ENCODE measurements around the gene TGIF1. TPM values are rescaled to one million over a fixed set of nuclear protein-coding genes. Genes with fewer than 3 reads are reported as not detected.
"Not testable (repeated sequence)": the region's sequence is repeated elsewhere in the genome, so short reads cannot be mapped to it uniquely, and the experiment has no call there.

Gene TGIF1
- total RNA-seq, 4 donors from 2014 or later: 89.4 to 122 (median 108) TPM

DNA sequence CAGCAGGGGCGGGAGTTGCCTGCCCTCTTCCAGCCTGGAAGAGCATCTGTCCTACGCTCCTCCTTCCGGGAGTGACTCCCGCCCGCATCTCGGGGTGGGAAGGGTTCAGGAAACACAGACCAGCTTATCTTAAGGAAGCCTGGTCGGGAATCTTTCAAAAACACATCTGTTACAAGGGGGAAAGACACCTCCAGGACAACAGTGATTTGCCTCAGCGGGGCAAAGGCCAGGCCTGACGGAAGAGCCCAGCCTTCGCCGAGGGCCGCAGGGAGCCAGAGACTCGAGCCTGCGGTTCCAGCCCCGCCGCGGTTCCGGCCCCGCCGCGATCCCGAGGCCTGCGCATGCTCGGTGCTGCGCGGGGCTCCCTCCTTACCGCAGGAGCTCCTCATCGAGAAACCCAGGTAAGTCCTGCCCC is 38.1 kb upstream of the TGIF1 start:
- Histone ChIP-seq H3K4me3 (peak overlapping the region; percentile 43), H3K4me1 (peaks cover 10% of the 10 kb centered on the region), H3K9me3 (no peaks in the 10 kb centered on the region), H3K36me3 (no peaks in the 10 kb centered on the region), H3K27me3 (no peaks in the 10 kb centered on the region), H3K27ac (no peak overlapping the region)
- no peak for DNase-seq (ENCODE audit: low spot score in 2 of 2)
- WGBS: 13% methylated on average over 28 of the region's 28 CpGs
- TF ChIP-seq, protein P1, sequence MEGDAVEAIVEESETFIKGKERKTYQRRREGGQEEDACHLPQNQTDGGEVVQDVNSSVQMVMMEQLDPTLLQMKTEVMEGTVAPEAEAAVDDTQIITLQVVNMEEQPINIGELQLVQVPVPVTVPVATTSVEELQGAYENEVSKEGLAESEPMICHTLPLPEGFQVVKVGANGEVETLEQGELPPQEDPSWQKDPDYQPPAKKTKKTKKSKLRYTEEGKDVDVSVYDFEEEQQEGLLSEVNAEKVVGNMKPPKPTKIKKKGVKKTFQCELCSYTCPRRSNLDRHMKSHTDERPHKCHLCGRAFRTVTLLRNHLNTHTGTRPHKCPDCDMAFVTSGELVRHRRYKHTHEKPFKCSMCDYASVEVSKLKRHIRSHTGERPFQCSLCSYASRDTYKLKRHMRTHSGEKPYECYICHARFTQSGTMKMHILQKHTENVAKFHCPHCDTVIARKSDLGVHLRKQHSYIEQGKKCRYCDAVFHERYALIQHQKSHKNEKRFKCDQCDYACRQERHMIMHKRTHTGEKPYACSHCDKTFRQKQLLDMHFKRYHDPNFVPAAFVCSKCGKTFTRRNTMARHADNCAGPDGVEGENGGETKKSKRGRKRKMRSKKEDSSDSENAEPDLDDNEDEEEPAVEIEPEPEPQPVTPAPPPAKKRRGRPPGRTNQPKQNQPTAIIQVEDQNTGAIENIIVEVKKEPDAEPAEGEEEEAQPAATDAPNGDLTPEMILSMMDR (IDR thresholded peaks at IDR 0.05): no peak
- TF ChIP-seq POLR2A (IDR thresholded peaks at IDR 0.05) (no peak), POLR2AphosphoS5 (IDR thresholded peaks at IDR 0.05) (no peak)

DNA sequence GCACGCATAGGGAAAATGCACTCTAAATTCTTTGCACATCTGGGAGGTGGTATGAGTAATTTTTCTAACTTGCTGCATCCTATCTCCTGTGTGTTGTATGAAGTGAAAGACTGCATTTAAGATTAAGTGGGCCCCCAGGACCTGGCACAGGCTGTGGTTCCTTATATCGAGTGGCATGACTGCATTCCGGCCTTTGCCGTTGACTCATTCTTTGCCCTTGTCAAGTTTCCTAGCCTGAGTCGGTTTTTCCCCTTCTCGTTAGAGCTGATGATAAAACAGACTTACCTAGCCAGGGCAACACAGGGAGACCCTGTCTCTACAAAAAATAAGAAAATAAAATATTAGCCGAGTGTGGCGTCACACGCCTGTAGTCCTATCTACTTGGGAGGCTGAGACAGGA is 37.4 kb upstream of the TGIF1 start:
- not testable (repeated sequence) for H3K4me3 ChIP-seq; H3K27ac ChIP-seq; H3K36me3 ChIP-seq; H3K9me3 ChIP-seq; H3K27me3 ChIP-seq; DNase-seq (ENCODE audit: low spot score in 2 of 2)
- H3K4me1 ChIP-seq: peaks cover 10% of the 10 kb centered on the region
- 54% methylated on average over 9 of the region's 9 CpGs for WGBS

DNA sequence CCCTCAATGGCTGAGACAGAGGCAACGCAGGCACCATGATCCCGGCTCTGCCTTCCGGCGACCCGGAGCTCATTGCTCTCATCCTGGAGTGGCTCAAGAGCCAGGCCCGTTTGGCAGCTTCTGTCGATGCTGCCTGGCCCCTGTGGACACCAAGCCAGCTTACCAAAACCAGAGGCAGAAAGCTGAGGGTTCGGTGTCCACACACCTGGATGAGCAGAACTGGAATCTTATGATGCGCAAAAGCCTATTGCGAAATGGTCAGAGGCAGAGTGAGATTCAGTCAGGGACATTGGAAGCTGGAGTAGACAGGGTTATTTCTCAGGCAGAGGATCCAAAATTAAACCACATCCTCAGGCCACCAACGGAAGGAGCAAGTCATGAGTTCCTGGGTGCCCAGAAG is 34.9 kb upstream of the TGIF1 start:
- H3K4me3 ChIP-seq: no peak overlapping the region
- no peaks in the 10 kb centered on the region for H3K27me3 ChIP-seq
- no peak overlapping the region for H3K27ac ChIP-seq
- H3K4me1 ChIP-seq: peaks cover 10% of the 10 kb centered on the region
- TF ChIP-seq POLR2A (IDR thresholded peaks at IDR 0.05): no peak
- TF ChIP-seq EP300 (IDR thresholded peaks at IDR 0.05): no peak
- TF ChIP-seq, protein P1 (IDR thresholded peaks at IDR 0.05): no peak
- no peak for TF ChIP-seq POLR2AphosphoS5 (IDR thresholded peaks at IDR 0.05)
- no peaks in the 10 kb centered on the region for H3K36me3 ChIP-seq
- DNase-seq (ENCODE audit: low spot score in 2 of 2): no peak
- H3K9me3 ChIP-seq: no peaks in the 10 kb centered on the region
- 93% methylated on average over 8 of the region's 11 CpGs for WGBS

DNA sequence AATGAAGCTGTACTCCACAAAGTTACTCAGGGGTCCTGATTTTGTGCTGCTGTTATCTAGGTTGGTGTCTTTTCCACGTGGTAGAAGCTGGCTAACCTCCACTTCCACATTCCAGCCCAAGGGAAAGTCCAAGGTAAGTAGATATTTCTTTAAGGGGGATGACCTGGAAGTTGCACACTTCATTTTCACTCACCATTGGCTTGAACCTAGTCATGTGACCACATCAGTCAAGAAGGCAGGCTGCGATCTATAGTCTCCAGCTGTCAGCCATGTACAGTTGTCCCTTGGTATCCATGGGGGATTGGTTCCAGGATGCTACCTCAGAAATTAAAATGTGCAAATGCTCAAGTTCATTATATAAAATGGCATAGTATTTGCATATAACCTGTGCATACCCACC is 31.9 kb upstream of the TGIF1 start:
- TF ChIP-seq EP300 (IDR thresholded peaks at IDR 0.05) (no peak), POLR2A (IDR thresholded peaks at IDR 0.05) (no peak), POLR2AphosphoS5 (IDR thresholded peaks at IDR 0.05) (no peak)
- TF ChIP-seq, protein P1 (IDR thresholded peaks at IDR 0.05): no peak
- WGBS: 88% methylated on average over 2 of the region's 2 CpGs
- no peaks in the 10 kb centered on the region for H3K9me3 ChIP-seq
- H3K27me3 ChIP-seq: no peaks in the 10 kb centered on the region
- H3K36me3 ChIP-seq: no peaks in the 10 kb centered on the region
- no peak overlapping the region for H3K27ac ChIP-seq
- H3K4me1 ChIP-seq: peaks cover 3% of the 10 kb centered on the region
- DNase-seq (ENCODE audit: low spot score in 2 of 2): no peak
- no peak overlapping the region for H3K4me3 ChIP-seq

DNA sequence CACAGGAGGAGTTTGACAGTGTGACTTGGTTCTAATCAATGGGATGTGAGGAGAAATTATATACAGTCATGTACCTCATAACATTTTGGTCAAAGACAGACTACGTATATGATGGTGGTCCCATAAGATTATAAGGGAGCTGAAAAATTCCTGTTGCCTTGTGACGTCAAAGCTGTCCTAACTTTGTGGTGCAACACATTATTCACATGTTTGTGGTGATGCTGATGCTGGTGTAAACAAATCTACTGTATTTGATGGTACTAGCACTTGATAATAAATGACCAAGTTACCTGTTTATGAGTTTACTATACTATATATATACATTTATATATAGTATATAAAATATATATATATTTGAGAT is 29.1 kb upstream of the TGIF1 start:
- H3K4me1 ChIP-seq: no peaks in the 10 kb centered on the region
- no peak for DNase-seq (ENCODE audit: low spot score in 2 of 2)
- no peak for TF ChIP-seq EP300 (IDR thresholded peaks at IDR 0.05)
- TF ChIP-seq POLR2AphosphoS5 (IDR thresholded peaks at IDR 0.05): no peak
- TF ChIP-seq, protein P1 (IDR thresholded peaks at IDR 0.05): no peak
- no peak for TF ChIP-seq POLR2A (IDR thresholded peaks at IDR 0.05)
- no peak overlapping the region for H3K27ac ChIP-seq
- no peak overlapping the region for H3K4me3 ChIP-seq
- no peaks in the 10 kb centered on the region for H3K9me3 ChIP-seq
- WGBS: 97% methylated on average over 2 of the region's 2 CpGs
- H3K36me3 ChIP-seq: no peaks in the 10 kb centered on the region
- H3K27me3 ChIP-seq: no peaks in the 10 kb centered on the region

DNA sequence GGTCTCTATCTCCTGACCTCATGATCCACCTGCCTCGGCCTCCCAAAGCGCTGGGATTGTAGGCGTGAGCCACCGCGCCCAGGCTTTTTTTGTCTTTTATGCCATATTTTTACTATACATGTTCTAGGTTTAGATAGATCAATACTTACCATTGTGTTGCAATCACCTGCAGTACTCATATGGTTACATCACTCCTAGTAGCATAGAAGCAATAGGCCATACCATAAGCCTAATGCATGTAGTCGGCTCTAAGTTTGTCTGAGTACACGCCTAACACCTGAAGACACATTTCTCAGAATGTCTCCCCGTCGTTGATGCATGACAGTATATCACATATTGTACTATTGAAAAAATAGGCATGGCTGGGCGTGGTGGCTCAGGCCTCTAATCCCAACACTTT is 27.1 kb upstream of the TGIF1 start:
- DNase-seq (ENCODE audit: low spot score in 2 of 2): no peak
- H3K4me3 ChIP-seq: no peak overlapping the region
- no peaks in the 10 kb centered on the region for H3K36me3 ChIP-seq
- no peaks in the 10 kb centered on the region for H3K9me3 ChIP-seq
- H3K27ac ChIP-seq: no peak overlapping the region
- 96% methylated on average over 10 of the region's 10 CpGs for WGBS
- no peaks in the 10 kb centered on the region for H3K27me3 ChIP-seq
- H3K4me1 ChIP-seq: no peaks in the 10 kb centered on the region
- TF ChIP-seq EP300 (IDR thresholded peaks at IDR 0.05) (no peak), POLR2AphosphoS5 (IDR thresholded peaks at IDR 0.05) (no peak), POLR2A (IDR thresholded peaks at IDR 0.05) (no peak)
- TF ChIP-seq, protein P1 (IDR thresholded peaks at IDR 0.05): no peak
